Ectodermal cell (in vitro differentiated cells): ENCODE results near the gene SERF2.
"Not testable (repeated sequence)": the region's sequence is repeated elsewhere in the genome, so short reads cannot be mapped to it uniquely, and the experiment has no call there.

Experiments
- H3K27ac ChIP-seq: 2 replicates; pipeline ENCODE4 v1.7.0; 2013; ENCODE audit warnings: mild to moderate bottlenecking, low read depth, low read length; ENCODE audit not compliant: insufficient read depth, poor library complexity, severe bottlenecking
- H3K27me3 ChIP-seq: 2 replicates; pipeline ENCODE4 v1.7.0; 2013; ENCODE audit warnings: mild to moderate bottlenecking, low read length; ENCODE audit not compliant: insufficient read depth, control insufficient read depth, poor library complexity, severe bottlenecking
- H3K36me3 ChIP-seq: one replicate; pipeline ENCODE4 v1.7.0; 2013; ENCODE audit warnings: low read length; ENCODE audit not compliant: control insufficient read depth, insufficient read depth
- H3K4me1 ChIP-seq: one replicate; pipeline ENCODE4 v1.7.0; 2013; ENCODE audit warnings: low read length; ENCODE audit not compliant: control insufficient read depth, insufficient read depth
- H3K4me3 ChIP-seq: 2 replicates; pipeline ENCODE4 v1.7.0; 2013; ENCODE audit warnings: low read depth, low read length, control low read depth; ENCODE audit not compliant: insufficient read depth
- H3K9me3 ChIP-seq: 2 replicates; pipeline ENCODE4 v1.7.0; 2013; ENCODE audit warnings: mild to moderate bottlenecking, low read length, moderate library complexity; ENCODE audit not compliant: control insufficient read depth
- WGBS, 2 experiments: methylation state at CpG; one replicate each; pipeline ENCODE4 v1.1.7; 2013; ENCODE audit warnings: missing lambda C conversion rate in 2 of 2; 5-methylcytosine and 5-hydroxymethylcytosine counted together

The SERF2 gene

DNA sequence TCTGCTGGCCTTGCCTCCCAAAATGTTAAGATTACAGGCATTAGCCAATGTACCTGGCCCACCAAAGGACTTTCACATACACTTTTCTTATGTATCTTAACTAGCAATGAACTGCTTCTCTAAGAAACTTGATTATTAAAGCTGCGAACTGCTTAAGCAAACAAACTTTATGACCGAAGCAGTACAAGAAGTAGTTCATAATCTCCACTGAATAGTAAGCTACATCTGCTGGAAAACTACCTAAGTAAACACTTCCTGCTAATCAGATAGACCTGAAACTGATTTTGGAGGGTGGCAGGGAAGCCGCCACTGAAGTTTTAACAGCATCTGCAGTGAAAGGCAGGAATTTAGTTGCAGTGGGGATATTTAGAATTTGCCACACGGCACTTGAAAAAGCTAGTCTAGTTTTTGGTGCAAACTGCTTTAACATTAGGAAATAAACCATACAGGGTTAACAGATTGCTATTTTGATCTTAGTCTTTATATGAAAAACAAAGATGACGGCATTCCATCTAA lies 16.4 kb downstream of the SERF2 start:
- Histone ChIP-seq H3K4me1 (no peaks in the 10 kb centered on the region), H3K36me3 (peaks cover 77% of the 10 kb centered on the region), H3K27me3 (no peaks in the 10 kb centered on the region), H3K9me3 (no peaks in the 10 kb centered on the region), H3K27ac (no peak overlapping the region), H3K4me3 (no peak overlapping the region)
- WGBS, 2 experiments, result 96 to 97% methylated on average over 4 to 5 of the region's 5 CpGs

- H3K27ac ChIP-seq, result no peak overlapping the region
- H3K4me1 ChIP-seq, result no peaks in the 10 kb centered on the region
- H3K4me3 ChIP-seq, result no peak overlapping the region
- H3K27me3 ChIP-seq, result no peaks in the 10 kb centered on the region
- H3K36me3 ChIP-seq, result peaks cover 76% of the 10 kb centered on the region
- 96 to 97% methylated on average over 6 of the region's 6 CpGs for WGBS, 2 experiments
- H3K9me3 ChIP-seq, result no peaks in the 10 kb centered on the region
Observed at GRCh38 chr15:43808960-43809678, 17.0 kb downstream of the SERF2 start.

- not testable (repeated sequence) for H3K27ac ChIP-seq, H3K9me3 ChIP-seq, H3K27me3 ChIP-seq, H3K4me1 ChIP-seq, H3K4me3 ChIP-seq
- peaks cover 44% of the 10 kb centered on the region for H3K36me3 ChIP-seq
- WGBS, 2 experiments, result 90 to 93% methylated on average over 5 of the region's 5 CpGs
Observed at GRCh38 chr15:43815064-43815463, 22.9 kb downstream of the SERF2 start.

DNA sequence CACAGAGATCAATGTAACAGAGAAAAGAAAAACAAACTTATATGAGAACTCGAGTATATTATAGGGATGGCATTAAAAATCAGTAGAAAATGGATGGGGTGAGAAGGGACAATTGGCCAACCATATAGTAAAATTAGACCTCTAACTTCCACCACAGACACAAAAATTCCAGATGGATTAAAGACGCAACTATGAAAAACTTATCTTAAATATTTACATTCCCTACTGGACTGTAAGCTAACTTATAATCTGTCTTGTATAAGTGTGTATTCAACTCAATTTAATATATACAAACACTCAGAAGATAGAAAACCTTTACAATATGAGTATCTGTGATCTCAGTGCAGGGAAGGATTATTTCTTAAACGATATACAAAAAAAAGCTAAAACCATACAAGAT lies 29.4 kb downstream of the SERF2 start:
- no peak overlapping the region for H3K27ac ChIP-seq
- H3K27me3 ChIP-seq, result no peaks in the 10 kb centered on the region
- peaks cover 6% of the 10 kb centered on the region for H3K36me3 ChIP-seq
- no peaks in the 10 kb centered on the region for H3K9me3 ChIP-seq
- H3K4me3 ChIP-seq, result no peak overlapping the region
- H3K4me1 ChIP-seq, result peaks cover 6% of the 10 kb centered on the region
- 80 to 100% methylated on average over 1 of the region's 3 CpGs for WGBS, 2 experiments

DNA sequence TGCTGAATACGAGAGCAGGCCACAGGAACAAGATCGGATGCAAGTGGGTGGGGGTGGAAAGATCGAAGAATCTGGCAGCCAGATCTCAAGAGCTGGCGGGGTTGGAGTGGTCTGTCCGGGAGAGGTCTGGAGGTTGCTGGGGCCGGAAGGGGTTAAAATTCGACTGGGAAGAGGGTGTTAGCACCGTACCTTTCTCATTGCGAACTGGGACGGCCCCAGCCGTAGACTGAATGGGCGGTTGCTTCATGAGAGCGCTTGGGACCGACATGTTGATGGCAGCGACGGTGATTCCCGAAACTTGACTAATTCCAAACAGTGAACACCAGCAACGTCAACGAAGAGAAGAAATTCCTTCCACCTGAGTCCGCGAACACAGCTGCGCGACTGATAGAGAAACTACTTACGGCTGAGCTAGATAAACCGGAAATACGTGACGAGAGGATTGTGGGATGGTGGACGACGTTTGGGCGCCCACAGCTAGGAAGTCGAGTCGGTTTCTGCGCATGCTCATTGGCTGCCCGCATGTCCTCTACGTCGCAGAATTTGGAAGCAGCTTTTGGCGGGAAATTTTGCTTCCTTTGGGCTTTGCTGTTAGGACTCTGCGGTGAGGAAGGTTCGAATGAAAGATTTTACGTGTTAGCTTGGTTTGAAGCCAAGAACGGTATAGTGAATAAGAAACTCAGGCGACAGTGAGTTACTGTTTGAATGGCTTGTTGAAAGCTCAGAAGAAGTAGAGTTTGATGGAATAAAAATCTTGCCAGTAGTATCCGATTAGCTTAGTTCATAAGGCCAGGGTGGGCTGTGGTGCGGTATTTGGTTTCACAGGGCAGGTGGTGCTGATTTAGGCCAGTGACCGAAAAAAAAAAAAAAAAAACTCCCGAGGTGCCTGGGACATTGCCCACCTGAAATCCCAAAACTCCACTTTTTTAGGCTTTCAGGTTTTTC lies 32.5 kb downstream of the SERF2 start, which contains the start of gene MFAP1:
TSS of gene MFAP1 (minus strand) at position 389 of the 945 bp plus-strand sequence. CDS start at position 268, 121 bp downstream.
- Histone ChIP-seq H3K27me3 (no peaks in the 10 kb centered on the region), H3K36me3 (no peaks in the 10 kb centered on the region), H3K27ac (peak within 1 kb of the TSS; percentile 5), H3K4me1 (peaks cover 6% of the 10 kb centered on the region), H3K4me3 (peak within 1 kb of the TSS; percentile 49), H3K9me3 (no peaks in the 10 kb centered on the region)
- 12% methylated on average over 46 of the region's 46 CpGs for WGBS, 2 experiments

- H3K36me3 ChIP-seq, H3K4me1 ChIP-seq, H3K4me3 ChIP-seq, H3K9me3 ChIP-seq, H3K27me3 ChIP-seq, H3K27ac ChIP-seq: not testable (repeated sequence)
- WGBS, 2 experiments, result 91 to 94% methylated on average over 11 of the region's 11 CpGs
Observed at GRCh38 chr15:43825305-43825704, 33.2 kb downstream of the SERF2 start.

- Histone ChIP-seq H3K4me1 (peaks cover 6% of the 10 kb centered on the region), H3K36me3 (no peaks in the 10 kb centered on the region), H3K27ac (no peak overlapping the region), H3K4me3 (peak overlapping the region; percentile 53), H3K27me3 (no peaks in the 10 kb centered on the region), H3K9me3 (no peaks in the 10 kb centered on the region)
- 94 to 96% methylated on average over 11 of the region's 11 CpGs for WGBS, 2 experiments
Observed at GRCh38 chr15:43826029-43826507, 33.9 kb downstream of the SERF2 start.

- Histone ChIP-seq H3K27ac (no peak within 1 kb of the TSS), H3K4me3 (peak within 1 kb of the TSS; percentile 53), H3K4me1 (peaks cover 6% of the 10 kb centered on the region), H3K36me3 (no peaks in the 10 kb centered on the region), H3K9me3 (no peaks in the 10 kb centered on the region), H3K27me3 (no peaks in the 10 kb centered on the region)
- 16 to 17% methylated on average over 48 of the region's 48 CpGs for WGBS, 2 experiments
Observed at GRCh38 chr15:43826508-43827341, 34.6 kb downstream of the SERF2 start, which contains the start of gene WDR76. Gene WDR76, plus strand, starts transcription at chr15:43827002. Its CDS starts 31 bp downstream, at chr15:43827033.

DNA sequence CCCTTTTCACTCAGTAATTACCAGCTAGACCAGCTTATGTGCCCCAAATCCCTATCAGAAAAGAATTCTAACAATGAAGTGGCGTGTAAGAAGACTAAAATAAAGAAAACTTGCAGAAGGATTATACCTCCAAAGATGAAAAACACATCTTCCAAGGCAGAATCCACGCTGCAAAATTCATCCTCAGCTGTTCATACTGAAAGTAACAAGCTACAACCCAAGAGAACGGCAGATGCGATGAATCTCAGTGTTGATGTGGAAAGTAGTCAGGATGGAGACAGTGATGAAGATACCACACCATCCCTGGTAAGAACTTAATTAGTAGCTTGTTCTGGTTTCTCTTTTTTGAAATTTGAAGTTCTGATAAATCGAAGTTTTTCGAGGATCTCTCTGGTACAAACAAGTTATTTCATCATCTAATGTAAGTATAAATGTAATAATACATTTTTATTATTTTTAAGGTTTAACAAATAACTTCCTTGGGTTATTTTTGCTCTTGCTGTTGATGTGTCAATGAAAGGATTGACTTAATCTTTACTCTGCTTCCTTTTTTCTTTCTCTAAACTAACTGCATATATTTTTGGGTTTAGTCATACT lies 36.0 kb downstream of the SERF2 start:
- WGBS, 2 experiments, result 87 to 96% methylated on average over 4 to 5 of the region's 6 CpGs
- Histone ChIP-seq H3K4me3 (peak overlapping the region; percentile 53), H3K36me3 (peaks cover 4% of the 10 kb centered on the region), H3K27me3 (no peaks in the 10 kb centered on the region), H3K9me3 (no peaks in the 10 kb centered on the region), H3K4me1 (peaks cover 6% of the 10 kb centered on the region), H3K27ac (no peak overlapping the region)
